H9 (cell line): ENCODE results near the gene ZNF341. TPM values are rescaled to one million over a fixed set of nuclear protein-coding genes. Genes with fewer than 3 reads are reported as not detected.

Source experiments
- DNase-seq: peaks from one replicate; pipeline ENCODE4 v3.0.0-alpha.2; 2017
- H2AFZ ChIP-seq: one replicate; pipeline ENCODE4 v1.6.1; 2013; ENCODE audit warnings: mild to moderate bottlenecking, low read length, control low read depth, moderate library complexity
- H2AK5ac ChIP-seq: 2 replicates; pipeline ENCODE4 v1.6.1; 2013; ENCODE audit warnings: low read length, control low read depth, mixed read lengths; ENCODE audit not compliant: insufficient read length
- H2BK120ac ChIP-seq: one replicate; pipeline ENCODE4 v1.6.1; 2013; ENCODE audit warnings: low read depth, mild to moderate bottlenecking, low read length, control low read depth, inconsistent platforms; ENCODE audit not compliant: poor library complexity, severe bottlenecking
- H2BK12ac ChIP-seq: 2 replicates; pipeline ENCODE4 v1.6.1; 2013; ENCODE audit warnings: low read length, control low read depth, mixed read lengths, low read depth; ENCODE audit not compliant: insufficient read length
- H2BK15ac ChIP-seq: 2 replicates; pipeline ENCODE4 v1.6.1; 2013; ENCODE audit warnings: low read depth, low read length, control low read depth
- H2BK20ac ChIP-seq: one replicate; pipeline ENCODE4 v1.6.1; 2013; ENCODE audit warnings: low read depth, mild to moderate bottlenecking, low read length, control low read depth, inconsistent platforms; ENCODE audit not compliant: poor library complexity, severe bottlenecking
- H2BK5ac ChIP-seq: 2 replicates; pipeline ENCODE4 v1.6.1; 2013; ENCODE audit warnings: low read length, control low read depth, mixed read lengths; ENCODE audit not compliant: insufficient read length
- H3K14ac ChIP-seq: 2 replicates; pipeline ENCODE4 v1.6.1; 2013; ENCODE audit warnings: low read length, control low read depth; ENCODE audit not compliant: insufficient read depth
- H3K18ac ChIP-seq: 2 replicates; pipeline ENCODE4 v1.6.1; 2013; ENCODE audit warnings: low read depth, mild to moderate bottlenecking, mixed read lengths, low read length, control low read depth; ENCODE audit not compliant: insufficient read length
- H3K23ac ChIP-seq: 2 replicates; pipeline ENCODE4 v1.6.1; 2013; ENCODE audit warnings: low read length, control low read depth, mixed read lengths, low read depth; ENCODE audit not compliant: insufficient read length
- H3K23me2 ChIP-seq: 2 replicates; pipeline ENCODE4 v1.6.1; 2013; ENCODE audit warnings: low read depth, mild to moderate bottlenecking, mixed read lengths, low read length, control low read depth; ENCODE audit not compliant: insufficient read length, poor library complexity, severe bottlenecking
- H3K27ac ChIP-seq: 2 replicates; pipeline ENCODE4 v1.5.1; 2013; ENCODE audit warnings: low read length, control low read depth, mixed read lengths, low read depth; ENCODE audit not compliant: insufficient read length
- H3K27me3 ChIP-seq: 2 replicates; pipeline ENCODE4 v1.6.1; 2013; ENCODE audit warnings: low read length, control low read depth, inconsistent platforms; ENCODE audit not compliant: insufficient read depth
- H3K4ac ChIP-seq: 2 replicates; pipeline ENCODE4 v1.6.1; 2013; ENCODE audit warnings: low read depth, mild to moderate bottlenecking, control low read depth, inconsistent platforms, low read length, moderate library complexity
- H3K4me1 ChIP-seq: 2 replicates; pipeline ENCODE4 v1.6.1; 2013; ENCODE audit warnings: low read length, control low read depth, inconsistent platforms; ENCODE audit not compliant: insufficient read depth
- H3K4me2 ChIP-seq: 2 replicates; pipeline ENCODE4 v1.6.1; 2013; ENCODE audit warnings: low read length, control low read depth, mixed read lengths; ENCODE audit not compliant: insufficient read length, insufficient read depth
- H3K56ac ChIP-seq: 2 replicates; pipeline ENCODE4 v1.6.1; 2013; ENCODE audit warnings: low read depth, mild to moderate bottlenecking, mixed read lengths, low read length, control low read depth; ENCODE audit not compliant: insufficient read length
- H3K79me1 ChIP-seq: 2 replicates; pipeline ENCODE4 v1.6.1; 2013; ENCODE audit warnings: low read depth, mild to moderate bottlenecking, moderate library complexity, low read length, control low read depth, inconsistent platforms; ENCODE audit not compliant: insufficient read depth, poor library complexity, severe bottlenecking
- H3K79me2 ChIP-seq: 2 replicates; pipeline ENCODE4 v1.6.1; 2013; ENCODE audit warnings: low read length, control low read depth, inconsistent platforms; ENCODE audit not compliant: insufficient read depth
- H3K9ac ChIP-seq: 2 replicates; pipeline ENCODE4 v1.6.1; 2013; ENCODE audit warnings: low read length, control low read depth, mixed read lengths; ENCODE audit not compliant: insufficient read length; ENCODE audit errors: extremely low read depth
- H3K9me3 ChIP-seq: one replicate; pipeline ENCODE4 v1.6.1; 2013; ENCODE audit warnings: low read depth, low read length, inconsistent platforms; ENCODE audit not compliant: control insufficient read depth
- H3T11ph ChIP-seq: one replicate; pipeline ENCODE4 v1.6.1; 2013; ENCODE audit warnings: mild to moderate bottlenecking, low read length, control low read depth, inconsistent platforms
- H4K20me1 ChIP-seq: one replicate; pipeline ENCODE4 v1.6.1; 2013; ENCODE audit not compliant: control insufficient read depth, insufficient read length, insufficient read depth
- H4K5ac ChIP-seq: 2 replicates; pipeline ENCODE4 v1.6.1; 2013; ENCODE audit warnings: low read depth, mild to moderate bottlenecking, mixed read lengths, low read length, control low read depth; ENCODE audit not compliant: insufficient read length
- H4K8ac ChIP-seq: replicated peaks from 2 replicates; pipeline ENCODE4 v1.6.1; 2013; ENCODE audit warnings: low read length, control low read depth, mixed read lengths, low read depth; ENCODE audit not compliant: insufficient read length
- H4K91ac ChIP-seq: 2 replicates; pipeline ENCODE4 v1.6.1; 2013; ENCODE audit warnings: low read depth, mild to moderate bottlenecking, moderate library complexity, mixed read lengths, low read length, control low read depth; ENCODE audit not compliant: insufficient read length
- H3K27ac Mint-ChIP-seq, 3 experiments: 2 replicates in 2 of 3; 3 replicates in 1 of 3; pipeline ENCODE4 v1.8.0; 2020 to 2021; ENCODE audit warnings: mixed read lengths in 3 of 3, mild to moderate bottlenecking in 1 of 3, moderate library complexity in 1 of 3
- H3K27me3 Mint-ChIP-seq: 2 replicates; pipeline ENCODE4 v1.8.0; 2021; ENCODE audit warnings: low read depth, mild to moderate bottlenecking, moderate library complexity, mixed read lengths
- H3K36me3 Mint-ChIP-seq, 3 experiments: 2 replicates in 2 of 3; 3 replicates in 1 of 3; pipeline ENCODE4 v1.8.0; 2020 to 2021; ENCODE audit warnings: low read depth in 3 of 3, mixed read lengths in 3 of 3; ENCODE audit not compliant: insufficient read depth in 1 of 3
- H3K4me1 Mint-ChIP-seq, 2 experiments: 2 replicates each; pipeline ENCODE4 v1.8.0; 2020; ENCODE audit warnings: mixed read lengths in 2 of 2
- H3K4me3 Mint-ChIP-seq, 2 experiments: 2 replicates in 1 of 2; 3 replicates in 1 of 2; pipeline ENCODE4 v1.8.0; 2020 to 2021; ENCODE audit warnings: mild to moderate bottlenecking in 2 of 2, mixed read lengths in 2 of 2, moderate library complexity in 1 of 2
- H3K9me3 Mint-ChIP-seq, 2 experiments: 2 replicates in 1 of 2; 3 replicates in 1 of 2; pipeline ENCODE4 v1.8.0; 2020; ENCODE audit warnings: mild to moderate bottlenecking in 2 of 2, mixed read lengths in 2 of 2, moderate library complexity in 1 of 2
- CTCF ChIP-seq: fragments of 200-600 bp; sonication (generic); conservative IDR thresholded peaks from 3 replicates; pipeline ENCODE4 v1.8.0; 2021; ENCODE audit warnings: antibody characterized with exemption, mild to moderate bottlenecking
- WGBS: extraction: QIAGEN DNeasy Blood & Tissue Kit; methylation state at CpG from one replicate; pipeline ENCODE4 v1.1.7; 2013; ENCODE audit warnings: missing lambda C conversion rate, low lambda C conversion rate, mixed read lengths; ENCODE audit not compliant: insufficient read length; ENCODE audit errors: extremely low coverage; 5-methylcytosine and 5-hydroxymethylcytosine counted together
- total RNA-seq: library from RNA; stranded (reverse); gene quantifications from 2 replicates; pipeline ENCODE4 v1.2.1, GENCODE V29; 2021

ZNF341 gene
- total RNA-seq, 1 experiment from 2014 or later: 5.2 TPM

- Histone ChIP-seq H3K79me1 (no peaks in the 10 kb centered on the region), H3T11ph (no peak overlapping the region), H3K27me3 (no peaks in the 10 kb centered on the region), H3K4ac (no peak overlapping the region), H3K4me2 (peak overlapping the region; percentile 67), H4K91ac (no peak overlapping the region), H3K18ac (no peak overlapping the region), H2BK12ac (no peak overlapping the region), H4K5ac (no peak overlapping the region), H3K4me1 (no peaks in the 10 kb centered on the region), H2AFZ (no peak overlapping the region), H3K14ac (no peak overlapping the region; the same call in 1 of the 2 replicates), H2BK15ac (no peak overlapping the region), H2BK5ac (no peak overlapping the region), H2BK120ac (no peak overlapping the region), H3K9me3 (no peaks in the 10 kb centered on the region), H2BK20ac (no peak overlapping the region), H3K23ac (no peak overlapping the region), H3K23me2 (peaks cover 10% of the 10 kb centered on the region), H3K27ac (no peak overlapping the region), H4K8ac (no peak overlapping the region), H4K20me1 (no peaks in the 10 kb centered on the region), H3K56ac (no peak overlapping the region), H2AK5ac (no peak overlapping the region), H3K79me2 (peaks cover 7% of the 10 kb centered on the region; the same call in 1 of the 2 replicates), H3K9ac (peak overlapping the region; percentile 53)
- Mint-ChIP-seq H3K36me3 (peaks cover 2 to 26% (median 7%) of the 10 kb centered on the region in 3 experiments; a peak in 5 of 7 replicates), H3K4me3 (peak overlapping the region; percentile 86 to 92), H3K27ac (peak overlapping the region; percentile 69 to 95 (median 94)), H3K4me1 (peaks cover 25 to 29% of the 10 kb centered on the region in 2 experiments), H3K27me3 (peaks cover 32% of the 10 kb centered on the region), H3K9me3 (no peaks in the 10 kb centered on the region)
- peak; percentile 72 for DNase-seq
- WGBS: no CpG with 5 or more reads among the region's 10 CpGs
- TF ChIP-seq CTCF: no peak
Observed at GRCh38 chr20:33684533-33685327, 47.1 kb upstream of the ZNF341 start.
